Nephron (organoid): ENCODE data around the gene CFAP46.

Experiments used
- H3K27ac Mint-ChIP-seq, 3 experiments: 2 replicates each; pipeline ENCODE4 v1.8.0; 2020; ENCODE audit warnings: mixed read lengths in 3 of 3, mild to moderate bottlenecking in 2 of 3, moderate library complexity in 1 of 3
- H3K27me3 Mint-ChIP-seq: 2 replicates; pipeline ENCODE4 v1.8.0; 2021; ENCODE audit warnings: low read depth, mild to moderate bottlenecking, moderate library complexity, mixed read lengths
- H3K36me3 Mint-ChIP-seq: 2 replicates; pipeline ENCODE4 v1.8.0; 2020; ENCODE audit warnings: low read depth, mixed read lengths
- H3K4me1 Mint-ChIP-seq: 2 replicates; pipeline ENCODE4 v1.8.0; 2020; ENCODE audit warnings: mixed read lengths
- H3K4me3 Mint-ChIP-seq, 3 experiments: 2 replicates each; pipeline ENCODE4 v1.8.0; 2020; ENCODE audit warnings: mild to moderate bottlenecking in 3 of 3, mixed read lengths in 3 of 3, moderate library complexity in 2 of 3
- H3K9me3 Mint-ChIP-seq: 2 replicates; pipeline ENCODE4 v1.8.0; 2020; ENCODE audit warnings: mixed read lengths
- TF ChIP-seq, protein P1 (sequence below), 3 experiments: fragments of 200-600 bp; sonication (generic); IDR thresholded peaks; one replicate each; pipeline ENCODE4 v1.5.0; 2021; ENCODE audit warnings: antibody characterized with exemption in 3 of 3; ENCODE audit not compliant: unreplicated experiment in 3 of 3

Gene CFAP46

DNA sequence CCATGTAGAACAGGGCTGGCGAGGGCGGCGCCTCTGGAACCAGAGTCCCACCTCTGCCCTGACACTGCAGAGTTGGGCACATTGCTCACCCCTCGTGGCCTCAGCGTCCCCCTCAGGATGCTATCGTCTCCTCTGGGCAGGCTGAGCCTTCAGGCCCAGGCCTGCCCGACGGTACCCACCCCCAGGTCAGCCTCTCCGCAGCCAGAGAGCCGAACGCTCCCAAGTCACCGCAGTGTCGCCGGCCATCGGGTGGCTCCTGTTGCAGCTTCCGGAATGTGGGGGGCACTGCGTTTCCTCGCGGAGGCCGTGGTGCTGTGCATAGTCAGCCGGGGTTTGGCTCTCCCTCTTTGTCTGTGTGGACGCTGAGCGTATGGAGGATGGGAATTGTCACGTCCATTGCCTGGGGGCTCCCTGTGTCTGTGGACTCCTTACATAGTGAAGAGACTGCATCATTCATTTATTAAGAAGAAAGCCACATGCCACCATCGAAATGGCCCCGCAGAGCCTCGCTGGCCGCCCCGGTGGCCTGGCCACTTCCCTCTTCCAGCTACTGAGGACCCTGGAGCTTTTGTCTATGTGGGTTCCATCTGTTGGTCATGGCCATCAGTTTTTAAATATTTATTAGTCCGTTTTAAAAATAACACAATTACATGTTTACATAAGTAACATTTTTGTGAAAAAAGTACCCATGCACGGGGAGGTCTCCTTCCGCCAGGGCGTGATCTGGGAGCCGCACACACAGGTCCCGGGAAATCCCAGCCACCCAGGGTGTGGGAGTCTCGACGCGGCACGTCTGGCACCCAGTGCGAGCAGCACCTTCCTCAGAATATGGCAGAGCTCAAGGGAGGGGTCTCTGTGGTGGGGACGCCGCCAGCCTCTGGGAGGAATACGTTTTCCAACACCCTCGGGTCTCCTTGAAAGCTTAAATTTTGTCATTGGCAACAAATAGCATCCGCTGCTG, 172.0 kb downstream of the CFAP46 start:
- no peaks in the 10 kb centered on the region for H3K27me3 Mint-ChIP-seq
- no peak overlapping the region for H3K4me3 Mint-ChIP-seq
- peaks cover 10% of the 10 kb centered on the region for H3K4me1 Mint-ChIP-seq
- H3K27ac Mint-ChIP-seq, result no peak overlapping the region
- TF ChIP-seq, protein P1, sequence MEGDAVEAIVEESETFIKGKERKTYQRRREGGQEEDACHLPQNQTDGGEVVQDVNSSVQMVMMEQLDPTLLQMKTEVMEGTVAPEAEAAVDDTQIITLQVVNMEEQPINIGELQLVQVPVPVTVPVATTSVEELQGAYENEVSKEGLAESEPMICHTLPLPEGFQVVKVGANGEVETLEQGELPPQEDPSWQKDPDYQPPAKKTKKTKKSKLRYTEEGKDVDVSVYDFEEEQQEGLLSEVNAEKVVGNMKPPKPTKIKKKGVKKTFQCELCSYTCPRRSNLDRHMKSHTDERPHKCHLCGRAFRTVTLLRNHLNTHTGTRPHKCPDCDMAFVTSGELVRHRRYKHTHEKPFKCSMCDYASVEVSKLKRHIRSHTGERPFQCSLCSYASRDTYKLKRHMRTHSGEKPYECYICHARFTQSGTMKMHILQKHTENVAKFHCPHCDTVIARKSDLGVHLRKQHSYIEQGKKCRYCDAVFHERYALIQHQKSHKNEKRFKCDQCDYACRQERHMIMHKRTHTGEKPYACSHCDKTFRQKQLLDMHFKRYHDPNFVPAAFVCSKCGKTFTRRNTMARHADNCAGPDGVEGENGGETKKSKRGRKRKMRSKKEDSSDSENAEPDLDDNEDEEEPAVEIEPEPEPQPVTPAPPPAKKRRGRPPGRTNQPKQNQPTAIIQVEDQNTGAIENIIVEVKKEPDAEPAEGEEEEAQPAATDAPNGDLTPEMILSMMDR (IDR thresholded peaks at IDR 0.05; ENCODE audit: unreplicated experiment in 3 of 3), result no peak
- peaks cover 5% of the 10 kb centered on the region for H3K9me3 Mint-ChIP-seq
- peaks cover 52% of the 10 kb centered on the region for H3K36me3 Mint-ChIP-seq

DNA sequence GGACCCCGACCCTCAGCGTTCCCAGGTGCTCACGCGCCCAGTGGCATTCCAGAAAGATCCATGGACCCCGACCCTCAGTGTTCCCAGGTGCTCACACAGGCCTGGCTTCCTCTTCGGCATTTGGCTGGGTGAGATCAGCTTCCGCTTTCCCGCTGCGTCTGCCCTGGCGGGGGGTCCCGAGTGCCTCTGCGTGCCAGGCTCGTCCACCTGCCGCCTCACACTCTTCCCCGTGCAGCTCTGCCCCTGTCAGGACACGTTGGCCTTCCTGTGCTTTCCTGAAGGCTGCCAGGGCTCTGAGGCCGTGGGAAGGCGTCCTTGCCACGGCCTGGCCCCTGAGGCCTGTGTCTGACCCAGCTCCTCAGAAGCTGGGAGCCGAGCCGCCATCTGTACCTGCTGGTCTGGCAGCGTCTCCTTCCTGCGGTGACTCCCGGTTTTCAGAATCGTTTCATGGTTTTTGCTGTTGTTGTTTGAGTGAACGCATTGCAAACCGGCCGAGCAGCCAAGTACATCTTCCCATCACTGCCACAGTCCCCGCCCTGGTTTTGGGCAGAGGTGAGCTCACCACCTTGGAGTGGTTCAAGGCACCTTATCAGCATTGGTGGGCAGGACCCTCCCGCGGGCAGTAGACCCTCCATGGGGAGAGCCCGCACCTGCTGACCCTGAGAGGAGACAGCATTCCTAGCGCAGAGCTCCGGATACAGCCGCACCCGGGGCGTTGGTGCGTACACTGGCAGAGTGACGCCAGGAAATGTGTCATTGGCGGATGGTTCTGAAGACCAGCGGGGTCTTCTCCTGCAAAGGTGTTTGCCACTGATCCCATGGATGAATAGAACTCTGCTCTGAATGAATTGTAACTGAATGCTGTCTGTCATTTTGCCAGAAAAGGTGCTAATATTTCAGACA, 173.8 kb downstream of the CFAP46 start:
- H3K36me3 Mint-ChIP-seq, result peaks cover 51% of the 10 kb centered on the region
- TF ChIP-seq, protein P1 (IDR thresholded peaks at IDR 0.05; ENCODE audit: unreplicated experiment in 3 of 3), result no peak
- no peak overlapping the region for H3K27ac Mint-ChIP-seq
- no peak overlapping the region for H3K4me3 Mint-ChIP-seq
- H3K4me1 Mint-ChIP-seq, result peaks cover 5% of the 10 kb centered on the region
- H3K27me3 Mint-ChIP-seq, result no peaks in the 10 kb centered on the region
- peaks cover 5% of the 10 kb centered on the region for H3K9me3 Mint-ChIP-seq

DNA sequence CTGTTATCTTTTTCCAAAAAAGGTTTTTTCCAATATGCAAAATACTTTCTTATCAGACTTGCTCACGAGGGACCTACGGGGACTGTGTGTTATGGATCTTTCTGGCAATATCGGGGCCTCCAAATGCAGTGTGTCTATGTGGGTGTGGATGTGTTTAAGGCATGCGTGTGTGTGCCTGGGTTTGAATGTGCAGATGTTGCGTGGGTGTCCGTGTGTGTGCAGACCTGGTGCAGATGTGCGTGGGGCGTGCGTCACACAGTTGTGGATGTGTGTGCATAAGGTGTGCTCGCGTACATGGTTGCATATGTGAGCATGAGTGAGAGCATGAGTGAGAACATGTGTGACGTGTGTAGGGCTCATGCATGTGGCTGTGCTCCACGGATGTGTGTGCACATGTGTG, 176.1 kb downstream of the CFAP46 start:
- H3K27ac Mint-ChIP-seq, result no peak overlapping the region
- TF ChIP-seq, protein P1 (IDR thresholded peaks at IDR 0.05; ENCODE audit: unreplicated experiment in 3 of 3), result no peak
- no peak overlapping the region for H3K4me3 Mint-ChIP-seq
- H3K27me3 Mint-ChIP-seq, result no peaks in the 10 kb centered on the region
- peaks cover 9% of the 10 kb centered on the region for H3K9me3 Mint-ChIP-seq
- peaks cover 57% of the 10 kb centered on the region for H3K36me3 Mint-ChIP-seq
- H3K4me1 Mint-ChIP-seq, result no peaks in the 10 kb centered on the region

DNA sequence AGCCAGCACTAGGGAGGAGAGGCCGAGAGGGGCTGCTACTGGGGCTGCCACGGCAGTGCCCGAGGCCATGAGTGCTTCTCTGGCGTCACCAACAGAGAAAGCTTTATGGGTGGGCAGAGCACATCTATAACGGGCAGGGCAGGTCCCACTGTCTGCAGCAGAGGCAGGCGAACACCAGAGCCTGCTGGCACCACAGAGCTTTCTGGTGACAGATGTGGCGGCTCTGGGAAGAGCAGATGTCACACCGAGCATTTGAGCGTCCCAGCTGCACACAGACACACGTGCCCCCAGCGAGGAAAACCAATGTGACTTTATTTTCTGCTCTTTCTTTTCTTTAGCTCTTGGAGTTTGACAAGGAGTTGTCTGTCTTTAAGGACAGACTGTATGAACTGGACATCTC, 176.9 kb downstream of the CFAP46 start:
- H3K27me3 Mint-ChIP-seq, result no peaks in the 10 kb centered on the region
- H3K36me3 Mint-ChIP-seq, result peaks cover 58% of the 10 kb centered on the region
- peaks cover 9% of the 10 kb centered on the region for H3K9me3 Mint-ChIP-seq
- H3K4me3 Mint-ChIP-seq, result no peak overlapping the region
- H3K27ac Mint-ChIP-seq, result no peak overlapping the region
- TF ChIP-seq, protein P1 (IDR thresholded peaks at IDR 0.05; ENCODE audit: unreplicated experiment in 3 of 3), result no peak
- no peaks in the 10 kb centered on the region for H3K4me1 Mint-ChIP-seq

DNA sequence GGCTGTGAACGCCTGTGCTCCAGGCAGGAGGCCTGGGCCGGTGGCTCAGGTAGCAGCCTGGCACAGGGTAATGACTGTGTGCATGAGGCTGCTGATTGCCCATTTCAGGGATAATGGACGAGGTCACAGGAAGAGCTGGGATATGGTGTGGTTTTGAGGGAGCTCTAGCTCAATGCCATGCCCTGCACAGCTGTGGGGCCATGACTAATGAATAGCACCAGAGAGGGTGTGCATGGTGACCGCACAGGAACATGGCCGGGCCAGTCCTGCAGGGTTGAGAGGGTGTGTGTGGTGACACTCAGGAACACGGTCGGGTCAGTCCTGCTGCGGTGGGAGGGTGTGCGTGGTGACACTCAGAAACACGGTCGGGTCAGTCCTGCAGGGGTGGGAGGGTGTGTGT, 178.3 kb downstream of the CFAP46 start:
- Mint-ChIP-seq H3K27ac (no peak overlapping the region), H3K4me1 (no peaks in the 10 kb centered on the region), H3K36me3 (peaks cover 48% of the 10 kb centered on the region), H3K27me3 (no peaks in the 10 kb centered on the region), H3K9me3 (peaks cover 9% of the 10 kb centered on the region), H3K4me3 (no peak overlapping the region)
- TF ChIP-seq, protein P1 (IDR thresholded peaks at IDR 0.05; ENCODE audit: unreplicated experiment in 3 of 3), result no peak
